ENCODE results near the gene PXMP4. TPM values are rescaled to one million over a fixed set of nuclear protein-coding genes. Genes with fewer than 3 reads are reported as not detected.
A peak's percentile ranks its signal among the peaks of the same experiment; 100 is the strongest.

The PXMP4 gene
- total and polyA plus RNA-seq, 2 experiments from 2014 or later: 5.9 to 14.1 TPM

GRCh38 chr20:33685328-33686099, 34.6 kb downstream of the PXMP4 start:
- Histone ChIP-seq H3K9ac (peak overlapping the region; percentile 66), H3K27ac (peak overlapping the region; percentile 30; the same call in 1 of the 2 replicates)
- peak; percentile 60 for DNase-seq

GRCh38 chr20:33684533-33685327, 35.4 kb downstream of the PXMP4 start:
- WGBS, 2 experiments (ENCODE audit: low coverage in 1 of 2, low lambda C conversion rate in 2 of 2, missing lambda C conversion rate in 2 of 2): 46 to 50% methylated on average over 10 of the region's 10 CpGs

More at GRCh38 chr20:33685328-33686099, 34.6 kb downstream of the PXMP4 start:
- in situ Hi-C loops (cut with MboI): no loop called here
- Histone ChIP-seq H3K9me2 (ENCODE audit: insufficient read depth) (no peaks in the 10 kb centered on the region), H3K36me3 (ENCODE audit: low read depth) (no peaks in the 10 kb centered on the region), H3K9me3 (ENCODE audit: low read depth) (no peaks in the 10 kb centered on the region), H4K20me1 (ENCODE audit: insufficient read depth) (no peaks in the 10 kb centered on the region), H3K4me1 (ENCODE audit: insufficient read depth) (peaks cover 12% of the 10 kb centered on the region), H3F3A (ENCODE audit: insufficient read depth) (no peaks in the 10 kb centered on the region; the same call in 1 of the 2 replicates), H3K79me2 (ENCODE audit: insufficient read depth) (peaks cover 22% of the 10 kb centered on the region), H3K27me3 (replicated peaks; ENCODE audit: insufficient read depth) (no peaks in the 10 kb centered on the region), H3K4me2 (ENCODE audit: unreplicated experiment) (peak overlapping the region; percentile 62), H3K4me3 (peak overlapping the region; percentile 71), H2AFZ (peak overlapping the region; percentile 71)
- TF ChIP-seq EZH2phosphoT487 (IDR thresholded peaks at IDR 0.05; ENCODE audit: insufficient read depth, low read depth) (no peak), EZH2 (IDR thresholded peaks at IDR 0.05; ENCODE audit: insufficient read depth, poor library complexity, severe bottlenecking) (no peak)
- WGBS, 2 experiments (ENCODE audit: low coverage in 1 of 2, low lambda C conversion rate in 2 of 2, missing lambda C conversion rate in 2 of 2): 4 to 5% methylated on average over 23 to 26 of the region's 53 CpGs

GRCh38 chr20:33681728-33682353, 38.3 kb downstream of the PXMP4 start:
- Histone ChIP-seq H3K79me2 (ENCODE audit: insufficient read depth) (peaks cover 22% of the 10 kb centered on the region), H3K9ac (no peak overlapping the region), H3K27ac (no peak overlapping the region), H3K4me2 (ENCODE audit: unreplicated experiment) (no peak overlapping the region), H3K36me3 (ENCODE audit: low read depth) (no peaks in the 10 kb centered on the region), H2AFZ (no peak overlapping the region), H3K9me2 (ENCODE audit: insufficient read depth) (no peaks in the 10 kb centered on the region), H4K20me1 (ENCODE audit: insufficient read depth) (no peaks in the 10 kb centered on the region), H3K4me1 (ENCODE audit: insufficient read depth) (peaks cover 12% of the 10 kb centered on the region), H3K4me3 (no peak overlapping the region), H3F3A (ENCODE audit: insufficient read depth) (no peaks in the 10 kb centered on the region), H3K27me3 (replicated peaks; ENCODE audit: insufficient read depth) (no peaks in the 10 kb centered on the region), H3K9me3 (ENCODE audit: low read depth) (no peaks in the 10 kb centered on the region)
- TF ChIP-seq EZH2 (IDR thresholded peaks at IDR 0.05; ENCODE audit: insufficient read depth, poor library complexity, severe bottlenecking) (no peak), EZH2phosphoT487 (IDR thresholded peaks at IDR 0.05; ENCODE audit: insufficient read depth, low read depth) (no peak)
- WGBS, 2 experiments (ENCODE audit: low coverage in 1 of 2, low lambda C conversion rate in 2 of 2, missing lambda C conversion rate in 2 of 2): 91 to 94% methylated on average over 7 to 9 of the region's 9 CpGs
- DNase-seq: no peak
- in situ Hi-C loops (cut with MboI): no loop called here

More at GRCh38 chr20:33684533-33685327, 35.4 kb downstream of the PXMP4 start:
- no peak overlapping the region for H3K27ac ChIP-seq
- H4K20me1 ChIP-seq (ENCODE audit: insufficient read depth): no peaks in the 10 kb centered on the region
- peak overlapping the region; percentile 66 for H3K9ac ChIP-seq
- no peaks in the 10 kb centered on the region; the same call in 1 of the 2 replicates for H3F3A ChIP-seq (ENCODE audit: insufficient read depth)
- in situ Hi-C loops (cut with MboI): no loop called here
- no peak for TF ChIP-seq EZH2phosphoT487 (IDR thresholded peaks at IDR 0.05; ENCODE audit: insufficient read depth, low read depth)
- TF ChIP-seq EZH2 (IDR thresholded peaks at IDR 0.05; ENCODE audit: insufficient read depth, poor library complexity, severe bottlenecking): no peak
- H3K4me2 ChIP-seq (ENCODE audit: unreplicated experiment): peak overlapping the region; percentile 62
- peak overlapping the region; percentile 71 for H3K4me3 ChIP-seq
- H3K4me1 ChIP-seq (ENCODE audit: insufficient read depth): peaks cover 12% of the 10 kb centered on the region
- no peaks in the 10 kb centered on the region for H3K36me3 ChIP-seq (ENCODE audit: low read depth)
- H3K9me2 ChIP-seq (ENCODE audit: insufficient read depth): no peaks in the 10 kb centered on the region
- DNase-seq: no peak
- H3K9me3 ChIP-seq (ENCODE audit: low read depth): no peaks in the 10 kb centered on the region
- H3K27me3 ChIP-seq (replicated peaks; ENCODE audit: insufficient read depth): no peaks in the 10 kb centered on the region
- H2AFZ ChIP-seq: peak overlapping the region; percentile 71; the same call in 1 of the 2 replicates
- H3K79me2 ChIP-seq (ENCODE audit: insufficient read depth): peaks cover 22% of the 10 kb centered on the region

- Histone ChIP-seq H3K27me3 (replicated peaks; ENCODE audit: insufficient read depth) (no peaks in the 10 kb centered on the region), H3K9me3 (ENCODE audit: low read depth) (no peaks in the 10 kb centered on the region), H3K36me3 (ENCODE audit: low read depth) (no peaks in the 10 kb centered on the region), H3K9me2 (ENCODE audit: insufficient read depth) (no peaks in the 10 kb centered on the region), H3K27ac (no peak overlapping the region), H3K4me3 (no peak overlapping the region), H4K20me1 (ENCODE audit: insufficient read depth) (no peaks in the 10 kb centered on the region), H3K9ac (no peak overlapping the region), H3K4me1 (ENCODE audit: insufficient read depth) (peaks cover 12% of the 10 kb centered on the region), H2AFZ (no peak overlapping the region), H3F3A (ENCODE audit: insufficient read depth) (no peaks in the 10 kb centered on the region), H3K79me2 (ENCODE audit: insufficient read depth) (peaks cover 22% of the 10 kb centered on the region), H3K4me2 (ENCODE audit: unreplicated experiment) (no peak overlapping the region)
- 81 to 88% methylated on average over 5 of the region's 5 CpGs for WGBS, 2 experiments (ENCODE audit: low coverage in 1 of 2, low lambda C conversion rate in 2 of 2, missing lambda C conversion rate in 2 of 2)
- TF ChIP-seq EZH2 (IDR thresholded peaks at IDR 0.05; ENCODE audit: insufficient read depth, poor library complexity, severe bottlenecking) (no peak), EZH2phosphoT487 (IDR thresholded peaks at IDR 0.05; ENCODE audit: insufficient read depth, low read depth) (no peak)
- in situ Hi-C loops (cut with MboI): no loop called here
- DNase-seq: no peak
Observed at GRCh38 chr20:33681288-33681687, 38.8 kb downstream of the PXMP4 start.
